ENCODE results near the gene MCRS1.
A peak's percentile ranks its signal among the peaks of the same experiment; 100 is the strongest.

MCRS1 gene

DNA sequence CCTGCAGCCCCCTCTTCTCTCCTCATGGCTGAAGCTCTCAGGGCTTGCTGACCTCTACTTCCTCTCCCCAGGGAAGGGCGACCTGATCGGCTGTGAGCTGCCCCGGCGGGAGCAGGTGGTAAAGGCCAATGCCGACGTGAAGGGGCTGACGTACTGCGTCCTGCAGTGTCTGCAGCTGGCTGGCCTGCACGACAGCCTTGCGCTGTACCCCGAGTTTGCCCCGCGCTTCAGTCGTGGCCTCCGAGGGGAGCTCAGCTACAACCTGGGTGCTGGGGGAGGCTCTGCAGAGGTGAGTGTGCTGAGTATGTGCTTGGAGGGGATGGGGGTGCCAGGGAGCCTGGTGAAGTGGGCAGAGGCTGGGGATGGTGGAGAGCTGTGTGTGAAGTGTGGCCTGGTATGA, 13.7 kb downstream of the MCRS1 start:
- DNase-seq = peak; percentile 15 to 55

DNA sequence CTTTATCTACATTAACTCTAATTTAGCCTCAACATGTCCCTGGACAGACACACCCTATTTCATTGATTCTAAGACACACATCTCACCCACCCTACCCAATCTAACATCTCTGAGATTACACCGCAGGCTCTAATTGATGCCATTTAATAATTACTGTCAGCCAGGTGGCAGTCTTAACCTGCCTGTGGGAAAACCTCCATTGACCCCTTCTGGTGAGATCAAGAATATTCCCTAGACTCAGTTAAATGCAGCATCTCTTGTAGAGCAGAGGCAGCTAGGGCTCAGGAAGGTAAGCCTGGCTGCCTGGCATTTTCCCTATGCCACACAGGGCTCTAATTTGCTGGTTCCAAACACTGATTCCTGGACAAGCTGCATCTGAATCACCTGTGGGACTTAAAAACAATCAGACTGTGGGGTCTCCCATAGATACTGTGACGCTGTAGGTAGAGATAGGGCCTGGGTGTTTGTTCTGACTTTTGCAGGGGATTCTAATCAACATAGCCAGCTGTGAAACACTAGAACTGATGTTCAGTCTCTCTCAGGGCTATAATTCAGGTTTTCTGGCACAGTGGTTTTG, 14.3 kb downstream of the MCRS1 start:
- DNase-seq = peak; percentile 50 to 58

DNA sequence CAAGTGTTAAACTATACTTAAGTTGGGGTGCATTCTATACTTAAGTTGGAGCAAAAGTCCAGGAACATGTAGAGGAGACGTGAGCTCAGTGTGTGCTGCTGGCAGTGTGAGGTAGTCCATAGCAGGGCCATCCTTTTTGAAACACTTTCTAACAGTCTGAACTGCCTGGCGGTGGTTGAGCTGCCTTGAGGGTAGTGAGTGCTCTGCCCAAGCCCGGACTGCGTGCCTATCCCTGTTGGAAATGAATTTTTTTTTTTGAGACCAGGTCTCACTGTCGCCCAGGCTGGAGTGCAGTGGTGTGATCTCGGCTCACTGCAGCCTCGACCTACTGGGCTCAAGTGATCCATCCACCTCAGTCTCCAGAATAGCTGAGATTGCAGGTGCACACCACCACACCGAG, 15.0 kb downstream of the MCRS1 start:
- DNase-seq = no peak

DNA sequence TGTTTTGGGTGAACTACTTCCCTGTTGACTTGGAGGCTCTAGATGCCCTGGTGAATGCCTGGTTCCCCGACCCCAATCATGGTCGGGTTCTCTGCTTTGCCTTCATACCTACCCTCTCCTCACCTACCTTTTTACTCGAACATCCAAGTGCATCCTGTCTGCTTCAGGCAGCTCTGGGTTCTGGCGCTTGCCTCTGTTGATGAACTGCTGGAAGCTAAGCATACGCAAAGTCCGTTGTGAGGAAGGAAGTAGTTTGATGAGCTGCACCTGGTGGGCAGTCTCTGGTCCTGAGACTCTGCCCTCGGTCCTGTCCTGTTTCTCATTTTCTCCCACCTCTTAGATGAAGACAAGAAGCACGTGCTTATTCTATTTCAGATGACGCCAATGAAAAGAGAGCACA, 15.5 kb downstream of the MCRS1 start:
- no peak for DNase-seq

DNA sequence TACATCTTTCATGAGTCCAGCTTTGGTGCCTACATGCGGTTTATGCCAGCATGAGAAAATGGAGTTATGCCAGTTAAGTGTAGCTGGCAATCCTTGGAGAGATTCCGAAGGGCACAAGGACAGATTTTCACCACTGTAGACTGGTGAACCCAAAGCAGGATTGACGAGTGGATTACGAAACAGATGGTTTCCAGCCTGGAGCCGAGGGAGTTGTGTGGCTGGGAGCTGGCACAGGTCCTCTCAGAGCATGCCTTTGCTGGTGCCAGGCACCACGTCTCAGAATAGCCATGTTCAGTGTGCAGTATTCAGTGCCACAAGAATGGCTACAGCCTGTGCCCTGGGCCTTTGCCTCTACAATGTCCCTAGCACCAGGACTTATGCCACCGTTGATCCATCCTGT, 15.9 kb downstream of the MCRS1 start:
- no peak for DNase-seq

DNA sequence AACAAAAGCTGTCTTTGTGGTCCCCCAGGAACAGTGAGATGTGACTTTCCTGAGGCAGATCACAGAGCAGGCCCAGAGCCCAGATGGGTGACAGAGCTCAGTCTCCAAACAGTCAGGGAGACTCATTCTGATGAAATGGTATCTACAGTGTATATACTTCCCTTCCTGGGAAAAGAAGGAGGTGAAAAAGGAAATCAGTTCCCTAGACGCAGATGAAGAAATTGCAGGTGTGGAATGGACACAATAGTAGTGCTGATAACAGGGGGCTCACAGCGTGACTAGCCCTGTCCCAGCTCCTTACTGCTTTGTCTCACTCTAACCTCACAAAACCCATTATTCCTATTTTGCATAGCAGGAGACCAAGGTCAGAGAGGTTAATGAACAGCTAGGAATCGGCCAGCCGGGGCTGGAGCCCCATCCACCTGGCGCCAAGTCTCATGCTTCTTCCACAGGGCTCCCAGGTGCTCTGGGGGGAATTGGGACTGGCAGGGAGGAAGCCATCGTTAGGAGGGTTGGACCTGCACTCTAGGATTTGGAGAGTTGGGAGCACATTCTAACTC, 17.2 kb downstream of the MCRS1 start:
- no peak for DNase-seq

DNA sequence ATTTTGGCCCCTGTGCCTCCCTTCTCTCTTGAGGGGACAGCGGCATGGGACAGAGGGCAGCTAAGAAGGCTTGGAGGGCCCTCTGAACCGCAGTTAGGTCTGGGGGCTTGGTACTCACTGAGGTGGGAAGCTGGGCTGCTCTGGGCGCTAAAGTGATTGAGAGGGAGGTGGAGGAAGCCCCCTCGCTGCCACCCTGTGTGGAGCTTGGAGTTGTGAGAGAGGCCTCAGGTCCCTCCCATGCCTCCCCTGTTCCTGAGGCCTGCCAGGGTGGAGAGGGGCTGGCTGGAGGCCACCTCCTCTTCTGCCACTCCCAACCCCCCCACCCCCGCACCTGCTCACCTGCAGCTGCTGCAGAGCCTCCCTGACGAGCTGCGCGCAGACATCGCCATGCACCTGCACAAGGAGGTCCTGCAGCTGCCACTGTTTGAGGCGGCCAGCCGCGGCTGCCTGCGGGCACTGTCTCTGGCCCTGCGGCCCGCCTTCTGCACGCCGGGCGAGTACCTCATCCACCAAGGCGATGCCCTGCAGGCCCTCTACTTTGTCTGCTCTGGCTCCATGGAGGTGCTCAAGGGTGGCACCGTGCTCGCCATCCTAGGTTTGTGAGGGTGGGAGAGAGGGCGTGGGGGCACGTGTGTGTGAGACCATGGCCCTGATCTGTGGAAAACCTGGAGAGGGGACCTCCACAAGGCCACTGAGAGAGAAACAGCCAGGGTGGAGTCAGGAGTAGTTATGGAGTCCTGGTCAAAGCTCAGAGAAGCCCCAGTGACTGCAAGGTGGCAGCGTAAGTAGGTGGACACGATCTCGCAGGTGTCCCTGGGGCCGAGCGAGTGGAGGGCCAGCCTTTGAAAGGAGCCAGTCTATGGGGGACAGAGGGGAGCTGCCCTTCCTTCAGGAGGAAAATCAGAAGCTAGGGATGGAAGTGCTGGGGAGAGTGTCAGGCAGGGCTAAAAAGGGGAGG, 17.9 kb downstream of the MCRS1 start:
- peak; percentile 61 to 88 for DNase-seq

DNA sequence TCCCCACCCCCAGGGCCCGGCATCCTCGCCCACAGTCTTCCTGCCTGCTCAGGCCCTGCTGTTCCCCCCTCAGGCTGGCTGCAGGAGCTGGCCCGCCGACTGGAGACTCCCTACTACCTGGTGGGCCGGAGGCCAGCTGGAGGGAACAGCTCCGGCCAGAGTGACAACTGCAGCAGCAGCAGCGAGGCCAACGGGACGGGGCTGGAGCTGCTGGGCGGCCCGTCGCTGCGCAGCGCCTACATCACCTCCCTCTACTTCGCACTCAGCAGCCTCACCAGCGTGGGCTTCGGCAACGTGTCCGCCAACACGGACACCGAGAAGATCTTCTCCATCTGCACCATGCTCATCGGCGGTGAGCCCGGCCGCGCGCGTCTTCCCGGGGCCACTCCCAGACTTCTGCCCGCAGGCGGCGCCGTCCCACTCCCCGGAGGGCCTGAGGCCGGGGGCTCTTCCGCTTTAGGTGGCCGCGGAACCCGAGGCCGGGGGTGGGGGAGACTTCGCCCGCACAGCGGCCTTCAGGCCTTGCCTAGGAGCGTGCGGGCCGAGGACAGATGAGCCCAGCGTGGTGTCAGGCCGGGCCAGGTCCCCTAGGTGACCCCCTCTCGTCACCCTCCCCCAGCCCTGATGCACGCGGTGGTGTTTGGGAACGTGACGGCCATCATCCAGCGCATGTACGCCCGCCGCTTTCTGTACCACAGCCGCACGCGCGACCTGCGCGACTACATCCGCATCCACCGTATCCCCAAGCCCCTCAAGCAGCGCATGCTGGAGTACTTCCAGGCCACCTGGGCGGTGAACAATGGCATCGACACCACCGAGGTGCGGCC, 18.9 kb downstream of the MCRS1 start:
- no peak for DNase-seq

DNA sequence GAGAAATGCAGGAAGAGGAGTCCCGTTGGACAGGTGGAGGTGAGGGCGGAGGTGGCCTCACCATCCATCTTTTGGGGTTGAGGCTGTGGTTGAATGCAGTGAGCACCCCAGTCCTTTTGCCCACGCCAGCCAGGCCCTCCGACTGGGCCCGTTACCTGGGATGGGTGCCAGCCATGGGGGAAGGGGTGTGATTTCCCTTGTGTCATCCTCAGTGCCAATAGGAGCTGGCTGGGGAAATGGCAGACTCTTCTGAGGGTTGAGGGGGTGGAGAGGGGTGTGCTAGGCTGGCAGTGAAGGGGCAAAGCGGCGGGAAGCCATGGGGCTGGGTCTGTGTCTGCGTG, 19.5 kb downstream of the MCRS1 start:
- DNase-seq = no peak

DNA sequence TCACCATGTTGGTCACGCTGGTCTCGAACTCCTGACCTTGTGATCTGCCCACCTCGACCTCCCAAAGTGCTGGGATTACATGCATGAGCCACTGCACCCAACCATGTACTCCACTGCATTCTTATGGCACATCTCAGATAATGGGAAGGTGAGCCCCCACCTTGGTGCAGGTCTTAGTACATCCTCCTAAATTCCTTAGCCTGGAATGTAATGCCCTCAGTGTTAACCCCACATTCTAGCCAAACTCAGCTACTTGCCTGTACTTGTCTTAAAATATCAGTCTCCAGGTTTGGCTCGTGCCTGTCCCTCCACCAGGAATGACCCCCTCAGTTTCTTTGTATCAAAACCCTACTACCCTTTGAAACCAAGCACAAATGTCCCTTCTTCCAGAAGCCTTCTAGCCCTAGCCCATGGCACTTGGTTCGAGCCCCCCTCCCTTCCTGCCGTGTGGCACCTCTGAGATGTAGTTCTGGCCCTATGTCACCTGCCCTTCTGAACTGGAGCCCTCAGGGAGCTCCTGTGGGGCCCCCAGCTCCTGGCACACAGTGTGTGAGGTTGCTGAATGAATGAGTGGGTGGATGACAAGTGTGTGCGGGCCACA, 20.8 kb downstream of the MCRS1 start:
- no peak for DNase-seq

DNA sequence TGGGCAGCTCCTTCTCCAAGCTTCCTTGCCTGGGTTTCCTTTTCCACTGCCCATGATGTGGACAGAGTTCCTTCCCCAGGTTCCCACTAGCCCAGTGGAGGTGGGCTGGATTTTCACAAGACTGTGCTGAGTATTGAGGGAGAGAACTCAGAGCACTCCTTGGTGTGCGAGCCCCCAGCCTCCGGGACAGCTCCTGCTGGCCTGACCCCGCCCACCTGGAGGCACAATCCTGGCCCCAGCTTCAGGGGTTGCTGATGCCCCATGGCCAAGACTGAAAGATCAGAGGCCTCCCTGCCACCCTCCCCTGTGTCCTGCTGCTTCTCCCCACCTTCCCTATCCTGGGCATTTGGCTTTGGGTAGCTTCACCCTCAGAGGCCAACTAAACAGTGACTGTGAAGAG, 21.5 kb downstream of the MCRS1 start:
- no peak for DNase-seq

DNA sequence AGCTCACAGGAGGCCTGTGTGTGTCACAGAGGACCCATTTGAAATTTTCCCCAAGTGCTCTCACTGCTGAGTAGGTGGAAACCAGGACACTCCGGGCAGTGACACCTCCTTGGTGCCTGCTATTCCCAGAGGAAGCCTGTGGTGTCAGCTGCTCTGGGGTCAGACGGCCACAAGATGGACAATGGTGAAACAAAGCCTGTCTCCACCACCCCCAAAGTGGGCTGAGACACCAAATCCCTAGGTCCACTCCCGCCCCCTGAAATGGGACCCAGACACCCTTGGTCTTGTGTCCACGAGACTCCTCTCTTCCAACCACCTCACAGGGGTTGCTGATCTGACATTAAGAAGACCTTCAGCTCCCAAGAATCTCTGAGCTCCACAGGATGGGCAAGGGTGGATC, 22.1 kb downstream of the MCRS1 start:
- DNase-seq = no peak

DNA sequence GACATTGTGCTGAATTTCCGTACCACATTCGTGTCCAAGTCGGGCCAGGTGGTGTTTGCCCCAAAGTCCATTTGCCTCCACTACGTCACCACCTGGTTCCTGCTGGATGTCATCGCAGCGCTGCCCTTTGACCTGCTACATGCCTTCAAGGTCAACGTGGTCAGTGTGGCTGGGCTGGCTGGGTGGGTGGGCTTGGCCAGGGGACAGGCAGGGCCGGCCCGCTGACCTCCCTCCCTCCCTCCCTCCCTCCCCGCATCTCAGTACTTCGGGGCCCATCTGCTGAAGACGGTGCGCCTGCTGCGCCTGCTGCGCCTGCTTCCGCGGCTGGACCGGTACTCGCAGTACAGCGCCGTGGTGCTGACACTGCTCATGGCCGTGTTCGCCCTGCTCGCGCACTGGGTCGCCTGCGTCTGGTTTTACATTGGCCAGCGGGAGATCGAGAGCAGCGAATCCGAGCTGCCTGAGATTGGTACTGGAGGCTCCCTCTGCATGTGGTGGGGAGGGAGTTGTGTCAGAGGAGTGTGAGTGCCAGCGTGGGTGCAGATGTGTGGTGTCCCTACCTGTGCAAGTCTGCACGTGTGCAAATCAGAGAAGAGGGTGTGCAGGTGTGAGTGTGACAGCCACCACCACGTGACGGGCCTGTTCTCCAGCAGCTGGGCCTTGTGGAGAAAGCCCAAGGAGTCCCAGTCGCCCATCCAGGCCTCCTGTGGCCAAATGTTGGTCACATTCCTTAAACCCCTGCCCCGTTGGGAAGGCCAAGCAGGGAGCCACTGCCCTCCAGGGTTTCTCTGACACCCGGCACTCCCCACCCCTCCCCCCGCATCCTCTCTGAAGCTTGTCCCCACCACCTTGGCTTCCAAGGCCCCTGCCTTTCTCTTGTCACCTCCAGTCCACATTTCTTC, 23.8 kb downstream of the MCRS1 start:
- DNase-seq = no peak

DNA sequence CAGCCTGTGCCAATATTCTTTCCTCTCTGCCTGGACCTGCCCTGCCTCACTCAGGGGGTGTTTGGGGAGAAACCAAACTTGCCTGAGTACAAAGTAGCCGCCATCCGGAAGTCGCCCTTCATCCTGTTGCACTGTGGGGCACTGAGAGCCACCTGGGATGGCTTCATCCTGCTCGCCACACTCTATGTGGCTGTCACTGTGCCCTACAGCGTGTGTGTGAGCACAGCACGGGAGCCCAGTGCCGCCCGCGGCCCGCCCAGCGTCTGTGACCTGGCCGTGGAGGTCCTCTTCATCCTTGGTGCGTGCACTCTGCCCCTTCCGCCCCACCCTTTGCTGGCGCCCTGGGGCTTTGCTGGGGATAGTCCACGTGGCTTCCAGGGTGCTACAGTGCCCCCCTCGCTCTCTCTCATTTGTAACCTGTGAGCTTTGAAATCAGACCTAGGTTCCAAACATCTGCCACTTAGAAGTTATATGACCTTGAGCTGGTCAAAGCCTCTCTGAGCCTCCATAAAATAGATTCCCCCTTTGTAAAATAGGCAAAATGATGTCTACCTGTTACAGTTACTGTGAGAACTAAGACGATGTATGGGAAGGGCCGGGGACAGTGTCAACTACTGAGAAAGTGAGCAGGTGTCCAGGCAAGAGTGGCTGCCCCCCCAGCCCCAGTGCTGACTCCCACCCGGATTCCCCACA, 24.6 kb downstream of the MCRS1 start:
- DNase-seq = no peak

DNA sequence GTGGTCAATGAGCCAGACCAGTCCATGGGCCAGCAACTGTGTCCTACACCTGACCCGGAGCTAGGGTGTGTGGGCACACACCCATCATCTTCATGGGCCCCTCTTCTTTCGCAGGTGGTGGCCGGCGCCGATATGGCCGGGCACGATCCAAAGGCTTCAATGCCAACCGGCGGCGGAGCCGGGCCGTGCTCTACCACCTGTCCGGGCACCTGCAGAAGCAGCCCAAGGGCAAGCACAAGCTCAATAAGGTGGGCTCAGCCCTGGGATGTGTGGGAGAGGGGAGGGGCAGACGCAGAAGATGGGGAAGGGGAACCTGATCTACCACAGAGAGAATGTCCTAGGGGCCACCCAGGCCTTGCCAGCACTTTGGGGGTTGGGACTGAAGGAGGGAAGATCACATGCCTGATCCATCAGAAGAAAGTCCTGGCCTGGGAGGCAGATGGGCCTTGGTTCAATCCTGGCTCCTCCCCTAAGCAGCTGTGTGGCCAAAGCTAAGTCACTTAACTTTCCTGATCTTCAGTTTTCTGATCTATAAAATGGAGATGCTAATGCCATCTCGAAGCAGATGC, 25.3 kb downstream of the MCRS1 start:
- DNase-seq = no peak

DNA sequence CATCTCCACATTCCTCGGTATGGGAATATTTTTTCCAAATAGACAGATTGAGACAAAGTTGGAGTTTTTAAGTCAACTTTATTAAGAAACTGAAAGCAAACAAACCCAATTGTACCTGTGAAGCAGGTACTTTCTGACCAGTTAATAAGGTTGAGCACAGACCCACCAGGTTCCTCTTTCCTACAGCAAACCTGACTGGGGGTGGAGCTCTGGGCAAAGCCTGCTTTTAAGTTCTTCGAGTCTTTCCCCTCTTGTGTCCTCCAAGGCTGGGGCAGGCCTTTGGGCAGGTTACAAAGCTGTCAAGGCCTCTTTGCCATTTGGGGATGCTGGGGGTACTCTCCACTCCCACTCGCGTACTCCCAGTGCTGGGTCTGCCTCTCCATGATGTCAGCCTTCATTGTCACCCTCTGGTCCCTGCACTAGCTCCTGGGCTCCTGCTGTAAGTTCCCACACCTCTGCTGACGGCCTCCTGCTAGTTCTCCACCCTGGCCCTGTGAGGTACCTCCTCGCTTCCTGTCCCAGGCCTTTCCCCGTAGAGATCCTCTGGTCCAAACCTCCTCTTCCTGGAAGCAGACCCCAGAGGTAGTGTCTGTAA, 25.9 kb downstream of the MCRS1 start:
- DNase-seq = no peak

DNA sequence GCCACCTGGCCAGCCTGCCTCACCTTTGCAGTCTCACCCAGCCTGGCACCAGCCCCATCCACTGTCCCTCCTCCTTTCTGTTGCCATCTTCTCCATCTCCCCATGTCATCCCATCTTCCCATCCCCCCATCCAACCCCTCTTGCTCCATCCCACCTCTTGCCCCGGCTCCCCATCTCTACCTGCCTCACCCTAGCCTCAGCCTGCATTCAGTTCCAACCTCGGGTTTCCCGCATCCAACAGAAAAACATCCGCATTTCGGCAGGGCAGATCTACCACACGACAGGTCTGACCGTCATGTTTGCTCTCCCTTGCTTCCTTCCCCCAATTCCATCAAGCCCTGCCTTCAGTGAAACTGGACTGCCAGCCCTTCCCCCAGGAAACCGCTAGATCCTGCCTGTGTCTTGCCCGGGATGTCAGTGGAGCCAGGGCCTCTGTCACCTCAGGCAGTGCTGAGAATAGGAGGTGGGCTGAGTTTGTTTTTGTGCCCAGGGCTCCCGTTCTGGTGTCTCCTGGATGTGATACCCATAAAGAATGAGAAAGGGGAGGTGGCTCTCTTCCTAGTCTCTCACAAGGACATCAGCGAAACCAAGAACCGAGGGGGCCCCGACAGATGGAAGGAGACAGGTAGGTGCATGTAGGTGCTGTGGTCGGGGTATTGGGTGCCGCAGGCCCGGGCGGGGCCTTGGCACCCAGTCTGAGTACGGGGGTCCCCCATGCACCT, 26.6 kb downstream of the MCRS1 start:
- DNase-seq = no peak

DNA sequence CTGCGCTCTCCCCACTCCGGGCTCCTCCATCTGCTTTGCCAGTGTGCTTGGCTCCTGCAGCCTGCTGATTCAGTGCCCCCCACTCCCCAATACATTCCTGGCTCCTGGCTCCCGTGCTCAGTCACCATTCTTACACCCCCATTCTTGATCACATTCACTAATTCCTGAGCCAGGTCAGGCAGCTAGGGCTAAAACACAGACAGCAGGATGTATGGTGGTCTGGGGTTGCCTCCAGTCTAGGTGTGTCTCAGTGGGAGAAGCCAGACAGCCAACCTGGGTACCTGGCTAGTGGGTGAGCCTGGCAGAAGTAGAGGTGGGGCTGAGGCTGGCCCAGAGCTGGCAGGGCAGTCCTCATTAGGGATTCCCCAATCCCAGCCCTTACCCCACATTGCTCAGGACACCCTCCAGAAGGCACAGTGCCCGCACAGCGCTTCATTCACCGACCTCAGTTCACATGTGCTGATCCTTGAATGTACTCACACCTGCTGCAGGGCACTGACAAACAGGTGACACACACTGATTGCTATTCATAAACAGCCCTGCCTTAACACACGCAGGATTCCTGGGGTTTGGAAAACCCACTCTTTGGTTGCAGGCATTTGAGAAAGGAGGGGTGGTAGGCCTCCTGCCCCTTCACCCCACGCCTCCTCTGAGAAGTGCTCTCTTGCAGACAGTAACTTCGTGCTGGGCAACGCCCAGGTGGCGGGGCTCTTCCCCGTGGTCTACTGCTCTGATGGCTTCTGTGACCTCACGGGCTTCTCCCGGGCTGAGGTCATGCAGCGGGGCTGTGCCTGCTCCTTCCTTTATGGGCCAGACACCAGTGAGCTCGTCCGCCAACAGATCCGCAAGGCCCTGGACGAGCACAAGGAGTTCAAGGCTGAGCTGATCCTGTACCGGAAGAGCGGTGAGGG, 27.5 kb downstream of the MCRS1 start:
- no peak for DNase-seq

Measured in SHP77 (cell line).